ENCODE results near the gene MTIF2.

DNA sequence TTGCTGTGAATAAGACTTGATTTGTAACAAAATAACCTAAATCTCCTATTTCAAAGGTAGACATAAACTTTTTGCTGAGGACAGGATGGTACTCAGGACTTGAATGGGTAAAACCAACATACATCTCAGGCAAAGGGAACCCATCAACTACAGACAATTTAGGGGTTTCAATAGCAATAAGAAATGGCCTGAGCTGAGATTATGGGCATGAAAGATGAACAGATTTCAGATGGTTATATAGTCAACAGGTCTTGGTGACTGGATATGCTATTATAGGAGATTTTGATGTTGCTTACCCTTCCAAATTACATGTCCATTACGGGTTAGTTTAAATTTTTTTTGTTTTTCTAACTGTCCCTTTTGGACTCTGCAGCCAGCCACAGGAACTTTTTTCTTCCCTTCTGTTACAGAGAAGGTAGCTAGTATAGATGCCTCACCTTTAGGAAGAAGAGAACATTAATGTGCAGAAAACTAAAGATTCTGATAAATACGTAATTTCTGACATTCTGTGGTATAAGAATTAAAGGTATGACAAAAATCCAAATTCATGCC lies 32.0 kb downstream of the MTIF2 start:
- TF ChIP-seq, protein P1, sequence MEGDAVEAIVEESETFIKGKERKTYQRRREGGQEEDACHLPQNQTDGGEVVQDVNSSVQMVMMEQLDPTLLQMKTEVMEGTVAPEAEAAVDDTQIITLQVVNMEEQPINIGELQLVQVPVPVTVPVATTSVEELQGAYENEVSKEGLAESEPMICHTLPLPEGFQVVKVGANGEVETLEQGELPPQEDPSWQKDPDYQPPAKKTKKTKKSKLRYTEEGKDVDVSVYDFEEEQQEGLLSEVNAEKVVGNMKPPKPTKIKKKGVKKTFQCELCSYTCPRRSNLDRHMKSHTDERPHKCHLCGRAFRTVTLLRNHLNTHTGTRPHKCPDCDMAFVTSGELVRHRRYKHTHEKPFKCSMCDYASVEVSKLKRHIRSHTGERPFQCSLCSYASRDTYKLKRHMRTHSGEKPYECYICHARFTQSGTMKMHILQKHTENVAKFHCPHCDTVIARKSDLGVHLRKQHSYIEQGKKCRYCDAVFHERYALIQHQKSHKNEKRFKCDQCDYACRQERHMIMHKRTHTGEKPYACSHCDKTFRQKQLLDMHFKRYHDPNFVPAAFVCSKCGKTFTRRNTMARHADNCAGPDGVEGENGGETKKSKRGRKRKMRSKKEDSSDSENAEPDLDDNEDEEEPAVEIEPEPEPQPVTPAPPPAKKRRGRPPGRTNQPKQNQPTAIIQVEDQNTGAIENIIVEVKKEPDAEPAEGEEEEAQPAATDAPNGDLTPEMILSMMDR (IDR thresholded peaks at IDR 0.05; ENCODE audit: poor library complexity) = no peak
- no peak for TF ChIP-seq EZH2 (IDR thresholded peaks at IDR 0.05; ENCODE audit: borderline replicate concordance)
